HEK293T (cell line): ENCODE data around the gene VWA3B.

Experiments
- ARNT ChIP-seq: fragments of 450-650 bp; IDR thresholded peaks from 2 replicates; pipeline ENCODE4 v1.6.1; 2017; ENCODE audit warnings: mild to moderate bottlenecking
- BHLHE40 ChIP-seq: fragments of 450-650 bp; IDR thresholded peaks from 2 replicates; pipeline ENCODE4 v1.6.1; 2016; ENCODE audit warnings: mild to moderate bottlenecking, moderate library complexity, borderline replicate concordance
- FOXM1 ChIP-seq: fragments of 450-650 bp; IDR thresholded peaks from 2 replicates; pipeline ENCODE4 v1.6.1; 2017; ENCODE audit warnings: mild to moderate bottlenecking, borderline replicate concordance
- HDGF ChIP-seq: fragments of 450-650 bp; IDR thresholded peaks from 2 replicates; pipeline ENCODE4 v1.6.1; 2017; ENCODE audit warnings: antibody characterized with exemption, borderline replicate concordance
- LEF1 ChIP-seq: fragments of 450-650 bp; IDR thresholded peaks from 2 replicates; pipeline ENCODE4 v1.6.1; 2017; ENCODE audit warnings: mild to moderate bottlenecking, borderline replicate concordance
- TARDBP ChIP-seq: fragments of 450-650 bp; IDR thresholded peaks from 2 replicates; pipeline ENCODE4 v1.6.1; 2016
- ZNF384 ChIP-seq: fragments of 450-650 bp; IDR thresholded peaks from 2 replicates; pipeline ENCODE4 v1.6.1; 2016
- TF ChIP-seq, protein P1 (sequence below): fragments of 450-650 bp; IDR thresholded peaks from 2 replicates; pipeline ENCODE4 v1.6.1; 2016

DNA sequence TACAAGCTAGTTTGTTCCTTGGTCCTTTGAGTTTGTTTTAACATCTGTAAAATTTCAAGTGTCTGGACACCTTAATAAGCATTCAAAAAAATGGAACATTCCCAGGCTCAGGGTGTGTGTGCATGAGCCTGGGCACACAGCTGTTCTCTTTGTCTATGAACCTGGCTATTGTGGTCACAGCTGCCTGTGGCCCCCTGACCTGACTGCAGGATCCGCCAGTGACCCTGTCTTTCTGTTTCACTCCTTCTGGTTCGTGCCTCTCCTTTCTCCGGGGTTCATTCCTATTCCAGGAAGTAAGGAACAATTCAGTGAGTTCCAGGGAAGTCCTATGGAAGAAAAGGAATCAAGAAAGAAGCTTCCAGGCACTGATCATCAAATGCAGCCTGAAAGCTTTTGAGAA is 35.6 kb downstream of the VWA3B start:
- TF ChIP-seq HDGF (no peak), FOXM1 (no peak), TARDBP (no peak), LEF1 (no peak), ZNF384 (no peak), ARNT (no peak), BHLHE40 (no peak)
- TF ChIP-seq, protein P1, sequence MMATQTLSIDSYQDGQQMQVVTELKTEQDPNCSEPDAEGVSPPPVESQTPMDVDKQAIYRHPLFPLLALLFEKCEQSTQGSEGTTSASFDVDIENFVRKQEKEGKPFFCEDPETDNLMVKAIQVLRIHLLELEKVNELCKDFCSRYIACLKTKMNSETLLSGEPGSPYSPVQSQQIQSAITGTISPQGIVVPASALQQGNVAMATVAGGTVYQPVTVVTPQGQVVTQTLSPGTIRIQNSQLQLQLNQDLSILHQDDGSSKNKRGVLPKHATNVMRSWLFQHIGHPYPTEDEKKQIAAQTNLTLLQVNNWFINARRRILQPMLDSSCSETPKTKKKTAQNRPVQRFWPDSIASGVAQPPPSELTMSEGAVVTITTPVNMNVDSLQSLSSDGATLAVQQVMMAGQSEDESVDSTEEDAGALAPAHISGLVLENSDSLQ = no peak
